ENCODE results near the gene BUD23.

BUD23 gene

DNA sequence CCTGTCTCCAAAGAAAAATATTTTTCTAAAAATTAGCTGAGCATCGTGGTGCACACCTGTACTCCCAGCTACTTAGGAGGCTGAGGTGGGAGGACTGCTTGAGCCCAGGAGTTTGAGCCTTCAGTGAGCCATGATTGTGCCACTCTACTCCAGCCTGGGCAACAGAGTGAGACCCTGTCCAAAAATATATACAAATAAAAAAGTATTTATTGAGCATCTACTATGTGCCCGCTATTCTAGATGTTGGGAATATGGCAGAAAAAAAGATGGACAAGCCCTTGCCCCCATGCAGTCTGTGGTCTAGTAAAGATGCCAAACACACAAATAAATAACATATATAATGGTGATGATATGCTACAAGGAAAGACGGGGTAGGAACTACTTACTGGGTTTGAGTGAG is 40.4 kb downstream of the BUD23 start:
- TF ChIP-seq, protein P1, sequence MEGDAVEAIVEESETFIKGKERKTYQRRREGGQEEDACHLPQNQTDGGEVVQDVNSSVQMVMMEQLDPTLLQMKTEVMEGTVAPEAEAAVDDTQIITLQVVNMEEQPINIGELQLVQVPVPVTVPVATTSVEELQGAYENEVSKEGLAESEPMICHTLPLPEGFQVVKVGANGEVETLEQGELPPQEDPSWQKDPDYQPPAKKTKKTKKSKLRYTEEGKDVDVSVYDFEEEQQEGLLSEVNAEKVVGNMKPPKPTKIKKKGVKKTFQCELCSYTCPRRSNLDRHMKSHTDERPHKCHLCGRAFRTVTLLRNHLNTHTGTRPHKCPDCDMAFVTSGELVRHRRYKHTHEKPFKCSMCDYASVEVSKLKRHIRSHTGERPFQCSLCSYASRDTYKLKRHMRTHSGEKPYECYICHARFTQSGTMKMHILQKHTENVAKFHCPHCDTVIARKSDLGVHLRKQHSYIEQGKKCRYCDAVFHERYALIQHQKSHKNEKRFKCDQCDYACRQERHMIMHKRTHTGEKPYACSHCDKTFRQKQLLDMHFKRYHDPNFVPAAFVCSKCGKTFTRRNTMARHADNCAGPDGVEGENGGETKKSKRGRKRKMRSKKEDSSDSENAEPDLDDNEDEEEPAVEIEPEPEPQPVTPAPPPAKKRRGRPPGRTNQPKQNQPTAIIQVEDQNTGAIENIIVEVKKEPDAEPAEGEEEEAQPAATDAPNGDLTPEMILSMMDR (IDR thresholded peaks at IDR 0.05; ENCODE audit: extremely low read depth, missing control alignments): no peak

DNA sequence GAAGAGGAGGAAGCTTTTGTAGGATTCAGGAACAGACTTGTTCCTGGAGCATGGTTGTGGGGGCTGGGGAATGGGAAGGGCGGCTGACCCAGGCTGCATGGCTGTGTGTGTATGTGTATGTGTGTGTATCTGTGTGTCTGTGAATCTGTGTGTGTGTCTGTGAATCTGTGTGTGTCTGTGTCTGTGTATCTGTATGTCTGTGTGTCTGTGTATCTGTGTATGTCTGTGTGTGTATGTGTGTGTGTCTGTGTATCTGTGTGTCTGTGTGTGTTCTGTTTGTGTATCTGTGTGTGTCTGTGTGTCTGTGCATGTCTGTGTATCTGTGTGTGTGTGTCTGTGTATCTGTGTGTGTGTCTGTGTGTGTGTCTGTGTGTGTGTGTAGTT is 42.7 kb downstream of the BUD23 start:
- TF ChIP-seq, protein P1 (IDR thresholded peaks at IDR 0.05; ENCODE audit: extremely low read depth, missing control alignments): no peak

More for the DNA sequence above, 40.4 kb downstream of the BUD23 start:
- no peak for DNase-seq (ENCODE audit: low spot score)

GRCh38 chr7:73727952-73728351 is 44.6 kb downstream of the BUD23 start:
- TF ChIP-seq, protein P1 (IDR thresholded peaks at IDR 0.05; ENCODE audit: extremely low read depth, missing control alignments): no peak
- no peak for DNase-seq (ENCODE audit: low spot score)

More for the DNA sequence above, 42.7 kb downstream of the BUD23 start:
- DNase-seq (ENCODE audit: low spot score): no peak

GRCh38 chr7:73728551-73728950 is 45.2 kb downstream of the BUD23 start:
- TF ChIP-seq, protein P1 (IDR thresholded peaks at IDR 0.05; ENCODE audit: extremely low read depth, missing control alignments): no peak
- no peak for DNase-seq (ENCODE audit: low spot score)

DNA sequence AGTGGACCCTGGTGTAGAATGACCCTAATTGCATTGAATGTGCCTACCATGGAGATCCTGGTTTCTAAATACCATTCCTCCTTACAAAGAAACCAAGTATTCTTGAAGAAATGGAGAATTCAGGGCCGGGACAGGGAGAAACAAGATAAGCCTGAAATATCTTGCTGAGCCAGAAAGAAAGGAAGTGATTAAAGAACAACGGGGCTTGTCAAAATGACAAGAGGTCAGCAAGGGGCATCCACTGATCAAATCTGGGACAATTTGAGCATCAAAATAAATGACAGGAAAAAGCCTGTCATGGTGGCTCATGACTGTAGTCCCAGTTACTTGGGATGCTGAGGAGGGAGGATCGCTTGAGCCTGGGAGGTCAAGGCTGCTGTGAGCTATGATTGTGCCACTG is 47.1 kb downstream of the BUD23 start:
- DNase-seq (ENCODE audit: low spot score): no peak
- TF ChIP-seq, protein P1 (IDR thresholded peaks at IDR 0.05; ENCODE audit: extremely low read depth, missing control alignments): no peak

GRCh38 chr7:73732397-73732796 is 49.0 kb downstream of the BUD23 start:
- TF ChIP-seq, protein P1 (IDR thresholded peaks at IDR 0.05; ENCODE audit: extremely low read depth, missing control alignments): no peak
- DNase-seq (ENCODE audit: low spot score): no peak

DNA sequence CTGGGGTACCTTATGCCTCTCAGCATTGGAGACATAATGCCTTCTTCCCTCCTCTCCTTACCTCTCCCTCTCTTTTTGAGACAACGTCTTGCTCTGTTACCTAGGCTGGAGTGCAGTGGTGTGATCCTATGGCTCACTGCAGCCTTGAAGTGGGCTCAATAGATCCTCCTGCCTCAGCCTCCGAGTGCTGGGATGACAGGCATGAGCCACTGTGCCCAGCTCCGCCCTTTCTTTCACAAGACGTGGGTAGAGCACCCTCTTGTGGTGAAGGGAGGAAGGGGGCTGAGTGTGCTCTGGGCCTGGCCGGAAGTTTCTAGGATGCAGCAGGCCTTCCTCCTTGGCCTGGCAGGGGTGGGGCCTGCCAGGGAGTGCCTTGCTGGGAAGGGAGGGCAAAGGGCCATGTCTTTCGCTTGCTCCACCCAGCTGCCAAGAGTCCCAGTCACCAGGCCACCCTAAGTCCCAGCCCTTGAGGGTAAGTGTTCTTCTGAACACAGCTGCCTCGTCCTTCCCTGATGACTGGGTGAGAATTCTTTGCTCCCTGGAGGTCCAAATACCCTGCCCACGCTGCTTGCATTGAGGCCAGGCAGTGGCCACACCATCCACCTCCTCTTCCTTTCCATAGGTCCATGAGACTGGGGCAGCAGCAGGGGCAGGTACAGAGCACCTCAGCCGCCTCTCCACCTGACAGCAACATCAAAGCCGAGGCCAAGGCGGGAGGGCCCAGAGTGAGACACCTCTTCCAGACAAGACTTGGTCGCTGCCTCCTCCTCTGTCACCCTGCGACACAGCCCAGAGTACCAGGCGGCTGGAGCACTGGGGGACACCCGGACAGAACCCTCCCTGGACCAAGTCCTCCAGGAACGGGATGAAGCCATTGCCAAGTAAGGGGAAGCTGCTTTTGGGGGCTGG is 51.5 kb downstream of the BUD23 start:
- TF ChIP-seq, protein P1 (IDR thresholded peaks at IDR 0.05; ENCODE audit: extremely low read depth, missing control alignments): peak; percentile 66
- DNase-seq (ENCODE audit: low spot score): peak; percentile 71
